Globus pallidus (tissue), 1 donor: ENCODE measurements around the gene PLAAT3.
"Not testable (repeated sequence)": the region's sequence is repeated elsewhere in the genome, so short reads cannot be mapped to it uniquely, and the experiment has no call there.

Source experiments
- DNase-seq: peaks from one replicate; pipeline ENCODE4 v3.0.0-alpha.2; 2015; ENCODE audit warnings: low spot score

PLAAT3 gene

DNA sequence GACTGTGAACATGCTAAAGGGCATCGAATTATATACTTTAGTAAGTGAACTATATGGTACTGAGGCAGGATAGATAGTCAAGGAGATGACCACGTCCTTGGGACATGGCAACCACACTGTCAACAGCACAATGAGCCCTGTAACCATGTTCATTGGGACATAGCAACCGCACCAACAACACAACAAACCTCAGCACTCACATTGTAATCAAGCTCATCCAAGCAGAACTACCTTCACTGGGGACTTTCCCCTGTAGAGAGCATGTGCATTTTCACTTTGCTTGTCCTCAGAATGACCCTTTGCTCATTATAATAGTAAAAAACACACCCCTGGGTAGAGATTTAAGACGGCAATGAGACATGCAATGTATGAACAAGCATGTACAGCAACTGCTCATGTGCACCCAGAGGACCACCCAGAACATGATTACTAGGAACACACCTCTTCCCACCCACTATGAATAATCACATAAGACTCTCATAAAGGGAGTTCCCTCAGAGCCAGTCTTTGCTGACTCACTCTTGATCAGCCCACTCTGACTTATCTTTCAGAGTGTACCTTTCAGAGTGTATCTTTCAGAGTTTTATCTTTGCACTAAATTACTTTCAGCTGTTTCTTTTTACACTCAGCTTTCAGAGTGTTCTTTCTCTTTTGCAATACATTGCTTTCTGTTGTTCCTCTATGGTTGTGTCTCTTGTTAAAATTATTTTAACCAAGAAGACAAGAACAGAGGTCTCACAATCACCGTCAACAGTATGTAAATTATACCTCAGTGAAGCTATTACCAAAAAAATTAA, 47.0 kb downstream of the PLAAT3 start:
- DNase-seq: no peak

DNA sequence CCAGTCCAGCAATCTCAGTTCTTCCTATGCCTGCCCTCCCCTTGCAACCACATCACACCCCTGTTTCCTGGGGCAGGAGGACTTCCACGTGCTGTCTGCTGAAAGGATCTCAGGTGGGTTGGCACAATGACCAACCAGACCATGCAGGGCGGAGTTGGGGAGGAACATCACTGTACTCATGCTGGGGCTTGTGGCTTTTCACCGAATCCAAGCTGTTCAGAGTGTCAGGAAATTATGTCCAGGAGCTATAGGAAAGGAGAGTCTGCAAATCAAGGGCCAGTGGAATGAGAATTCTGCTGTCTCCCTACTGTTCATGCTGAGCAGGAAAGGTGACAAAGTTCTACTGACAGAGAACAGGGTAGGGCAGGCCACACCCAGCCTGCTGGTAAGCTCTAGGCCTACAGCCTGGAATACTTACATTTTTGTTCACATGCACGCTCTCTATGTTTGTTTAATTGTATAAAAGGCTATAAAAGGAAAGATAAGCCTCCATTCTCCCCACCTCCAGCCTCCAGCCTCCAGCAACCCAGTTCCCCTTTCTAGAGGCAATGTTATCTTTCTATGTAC, 49.4 kb downstream of the PLAAT3 start:
- no peak for DNase-seq

DNA sequence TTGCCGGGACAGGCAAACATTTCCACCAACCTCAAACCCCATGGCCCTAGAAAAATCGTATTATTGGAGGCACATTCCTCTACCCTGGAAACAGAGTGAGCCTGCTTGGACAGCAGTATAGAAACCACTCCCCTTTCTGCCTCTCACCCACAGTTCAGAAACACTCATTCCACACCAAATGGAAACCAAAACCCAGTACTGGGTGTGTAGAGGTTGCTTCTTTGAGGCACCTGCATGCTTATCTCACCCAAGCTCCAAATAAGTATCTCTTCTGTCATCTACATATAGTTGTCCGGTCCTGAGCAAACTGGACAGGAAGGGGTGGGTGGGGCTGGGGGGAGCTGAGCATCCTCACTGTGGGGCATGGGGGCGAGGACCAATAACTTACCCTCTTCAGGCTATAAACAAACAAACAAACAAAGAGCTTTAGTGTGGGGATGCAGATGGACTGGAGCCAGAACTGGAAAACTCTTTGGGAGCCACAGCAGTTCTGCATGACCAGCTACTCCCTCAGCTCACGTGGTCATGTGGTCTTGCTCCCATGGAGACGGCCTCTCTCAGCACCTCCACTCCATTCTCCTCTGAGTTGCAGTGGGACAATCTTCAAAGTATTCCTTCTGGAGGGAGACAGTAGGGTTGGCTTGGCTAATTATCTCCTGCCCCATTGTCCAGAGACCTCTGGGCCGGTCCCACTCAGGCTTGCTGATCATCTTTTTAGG, 50.0 kb downstream of the PLAAT3 start:
- DNase-seq: peak; percentile 75

DNA sequence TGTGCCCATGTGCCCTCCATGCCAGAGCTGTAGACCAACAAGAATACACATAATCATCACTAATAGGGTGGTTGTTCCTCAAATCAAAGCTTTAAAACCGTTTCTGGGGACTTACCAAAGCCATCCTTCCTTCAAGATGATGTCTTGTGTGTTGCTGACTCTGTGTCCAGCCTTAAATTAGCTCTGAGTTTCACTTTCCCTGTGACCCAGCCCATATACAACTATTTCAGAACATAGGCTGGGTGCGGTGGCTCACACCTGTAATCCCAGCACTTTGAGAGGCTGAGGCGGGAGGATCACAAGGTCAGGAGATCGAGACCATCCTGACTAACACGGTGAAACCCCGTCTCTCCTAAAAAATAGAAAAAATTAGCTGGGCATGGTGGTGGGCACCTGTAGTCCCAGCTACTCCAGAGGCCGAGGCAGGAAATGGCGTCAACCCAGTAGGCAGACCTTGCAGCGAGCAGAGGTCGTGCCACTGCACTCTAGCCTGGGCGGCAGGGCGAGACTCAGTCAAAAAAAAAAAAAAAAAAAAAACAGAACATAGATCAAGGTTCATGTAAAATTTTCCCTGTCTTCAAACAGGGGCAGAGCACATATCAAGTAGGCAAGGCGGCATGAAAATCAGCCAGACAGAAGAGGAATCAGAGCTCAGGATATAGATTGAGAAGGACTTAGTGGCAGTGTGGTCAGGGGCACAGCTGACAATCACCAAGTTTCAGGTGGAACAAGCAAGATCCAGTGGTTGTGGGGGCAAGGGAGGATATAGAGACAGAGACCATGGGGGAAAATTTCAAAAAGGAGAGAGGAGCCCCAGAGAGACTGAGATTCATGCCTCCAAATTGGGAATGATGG, 50.8 kb downstream of the PLAAT3 start, which contains the start of gene PLAAT2:
TSS of gene PLAAT2 (minus strand) at position 179 of the 855 bp plus-strand sequence. CDS start at position 124, 55 bp downstream.
- no peak for DNase-seq

GRCh38 chr11:63560506-63561180, 53.6 kb downstream of the PLAAT3 start:
- DNase-seq: no peak

DNA sequence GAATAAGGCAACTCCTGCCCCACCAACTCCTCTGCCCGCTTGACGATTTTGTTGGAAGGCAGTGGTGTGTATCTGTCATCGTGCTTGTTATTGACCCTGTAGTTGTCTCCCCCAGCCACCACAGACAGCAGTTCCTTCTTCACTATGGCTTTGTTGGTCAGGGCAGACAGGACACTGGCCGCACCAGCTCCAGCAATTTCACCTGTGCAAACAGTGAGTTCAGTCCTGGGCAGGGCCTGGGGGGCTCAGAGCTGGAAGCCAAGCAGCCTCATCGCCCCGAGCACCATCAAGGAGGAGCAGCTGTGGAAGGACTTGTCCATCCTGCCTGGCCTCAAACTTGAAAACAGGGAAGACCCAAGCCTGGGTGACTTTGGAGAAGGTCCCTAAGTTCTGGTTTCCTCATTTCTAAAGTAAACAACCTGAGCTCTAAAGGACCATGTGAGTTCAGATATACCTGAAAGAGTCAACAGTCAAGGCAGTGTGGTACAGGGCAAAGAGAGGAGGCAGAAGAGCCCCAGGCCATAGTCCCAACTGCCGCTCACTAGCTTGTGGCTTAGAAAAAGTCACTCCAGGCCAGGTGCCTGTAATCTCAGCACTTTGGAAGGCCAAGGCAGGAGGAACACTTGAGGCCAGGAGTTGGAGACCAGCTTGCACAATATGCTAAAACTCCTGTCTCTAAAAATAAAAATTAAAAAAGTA, 55.6 kb downstream of the PLAAT3 start:
- DNase-seq: no peak

DNA sequence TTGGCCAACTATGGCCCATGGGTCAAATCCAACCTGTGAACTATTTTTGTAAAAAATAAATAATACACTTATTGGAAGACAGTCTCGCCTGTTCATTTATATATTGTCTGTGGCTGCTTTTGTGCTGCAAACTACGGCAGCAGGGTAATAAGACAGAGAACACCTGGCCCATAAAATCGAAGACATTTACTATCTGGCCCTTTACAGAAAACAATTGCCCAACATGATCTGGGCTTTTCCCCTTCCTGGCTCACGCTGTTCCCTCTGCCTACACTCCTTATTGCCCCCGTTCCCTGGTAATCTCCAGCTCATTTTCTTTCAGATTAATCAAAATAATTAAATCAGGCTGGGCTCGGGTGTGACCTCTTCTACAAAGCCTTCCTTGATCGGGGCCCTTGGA, 56.7 kb downstream of the PLAAT3 start:
- DNase-seq: no peak

- no peak for DNase-seq
These were observed 57.7 kb downstream of the PLAAT3 start for GRCh38 chr11:63556404-63557013.

- DNase-seq: no peak
These were observed 59.4 kb downstream of the PLAAT3 start for GRCh38 chr11:63554877-63555223.

DNA sequence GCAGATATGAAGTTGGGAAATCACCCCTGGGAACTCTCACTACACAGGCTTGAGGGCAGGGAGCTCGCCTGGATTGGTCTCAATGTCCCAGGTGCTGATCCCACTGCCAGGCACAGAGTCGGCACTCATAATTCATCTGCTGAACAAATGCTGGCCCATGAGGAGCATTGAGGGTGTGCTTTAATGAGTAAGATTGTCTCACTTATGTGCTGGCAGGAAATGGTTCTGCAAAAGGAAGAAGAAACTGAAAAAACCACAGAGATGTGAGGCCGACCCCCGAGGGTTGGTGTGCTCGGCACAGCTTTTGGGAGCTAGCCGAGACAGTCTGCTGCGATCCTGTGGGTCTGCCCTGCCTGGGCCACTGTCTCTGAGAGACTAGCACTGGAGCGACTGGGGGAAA, 60.5 kb downstream of the PLAAT3 start:
- no peak for DNase-seq

GRCh38 chr11:63552921-63553320, 61.3 kb downstream of the PLAAT3 start:
- no peak for DNase-seq

DNA sequence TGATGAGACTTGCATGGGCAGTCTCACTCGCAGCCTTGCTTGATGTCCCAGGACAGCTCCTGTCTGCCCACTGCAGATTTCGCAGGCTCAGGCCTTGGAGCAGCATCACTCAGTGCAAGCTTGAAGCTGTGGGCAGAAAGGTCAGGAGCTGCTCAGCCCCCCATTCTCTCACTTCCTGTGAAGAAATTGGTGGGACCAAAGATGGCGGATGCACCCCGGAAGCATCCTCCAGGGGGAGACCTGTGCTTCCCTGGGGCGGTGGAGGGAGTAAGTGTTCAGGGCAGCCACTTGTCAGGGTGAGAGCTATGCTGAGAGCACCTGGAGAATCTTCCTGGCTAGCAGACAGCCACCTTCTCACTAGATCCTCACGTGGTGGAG, 62.4 kb downstream of the PLAAT3 start:
- no peak for DNase-seq

DNA sequence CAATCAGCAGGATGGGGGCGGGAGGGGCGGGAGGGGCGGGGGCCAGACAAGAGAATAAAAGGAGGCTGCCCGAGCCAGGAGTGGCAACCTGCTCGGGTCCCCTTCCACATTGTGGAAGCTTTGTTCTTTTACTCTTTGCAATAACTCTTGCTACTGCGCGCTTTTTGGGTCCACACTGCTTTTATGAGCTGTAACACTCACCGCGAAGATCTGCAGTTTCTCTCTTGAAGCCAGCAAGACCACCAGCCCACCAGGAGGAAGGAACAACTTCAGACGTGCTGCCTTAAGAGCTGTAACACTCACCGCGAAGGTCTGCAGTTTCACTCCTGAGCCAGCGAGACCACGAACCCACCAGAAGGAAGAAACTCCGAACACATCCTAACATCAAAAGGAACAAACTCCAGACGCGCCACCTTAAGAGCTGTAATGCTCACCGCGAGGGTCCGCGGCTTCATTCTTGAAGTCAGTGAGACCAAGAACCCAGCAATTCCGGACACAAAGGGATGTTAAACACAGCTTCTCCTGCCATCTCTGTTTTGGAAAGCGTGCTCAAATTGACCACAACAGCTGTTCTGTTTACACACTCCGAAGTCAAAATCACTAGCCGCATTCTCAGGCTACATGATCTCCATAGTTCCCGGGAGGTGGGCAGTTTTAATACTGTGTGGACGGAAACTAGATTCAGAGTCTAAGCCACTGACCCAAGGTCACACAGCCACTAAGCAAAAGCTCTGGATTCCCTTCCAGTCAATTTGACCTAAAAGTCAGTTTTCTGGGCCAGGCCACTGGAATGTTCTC, 62.9 kb downstream of the PLAAT3 start:
- DNase-seq: no peak

GRCh38 chr11:63550156-63550700, 64.0 kb downstream of the PLAAT3 start:
- not testable (repeated sequence) for DNase-seq

DNA sequence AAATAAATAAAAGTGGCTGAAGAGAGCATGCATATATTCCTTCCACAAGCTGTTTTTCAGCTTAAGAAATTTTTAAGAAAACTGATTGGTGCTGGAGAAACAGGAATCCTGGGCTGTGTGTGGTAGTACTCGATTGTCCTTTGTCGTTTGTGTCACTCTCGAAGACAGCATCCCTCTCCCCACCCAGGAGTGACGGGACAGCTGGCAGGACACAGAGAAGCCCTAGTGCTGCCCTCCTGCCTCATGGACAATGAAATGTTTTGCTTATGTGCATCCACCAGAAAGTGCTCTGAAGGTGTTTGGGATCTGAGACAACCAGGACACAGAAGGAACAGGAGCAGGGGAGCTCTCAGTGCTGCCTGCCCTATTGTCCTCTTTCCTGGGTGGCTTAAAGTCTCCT, 64.8 kb downstream of the PLAAT3 start:
- peak; percentile 77 for DNase-seq

- no peak for DNase-seq
These were observed 66.1 kb downstream of the PLAAT3 start for GRCh38 chr11:63548178-63548577.

DNA sequence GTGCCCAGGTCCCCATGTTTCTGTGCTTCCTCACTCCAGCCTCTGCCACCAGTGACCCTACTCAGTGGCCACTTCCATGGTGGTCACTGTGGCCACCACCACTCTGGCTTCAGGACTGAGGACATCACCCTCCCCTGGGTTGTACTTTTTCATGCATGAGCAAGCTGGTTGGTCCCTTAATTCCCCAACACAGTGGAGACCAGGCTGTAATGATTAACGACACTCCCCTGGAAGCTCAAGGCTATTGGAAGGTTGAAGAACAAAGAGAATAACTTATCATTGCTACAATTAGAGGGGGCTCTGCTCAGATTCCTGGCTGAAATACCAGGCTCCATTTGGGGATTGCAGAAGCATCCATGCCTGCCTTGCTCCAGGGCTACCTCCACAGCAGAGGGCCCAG, 67.2 kb downstream of the PLAAT3 start:
- no peak for DNase-seq

DNA sequence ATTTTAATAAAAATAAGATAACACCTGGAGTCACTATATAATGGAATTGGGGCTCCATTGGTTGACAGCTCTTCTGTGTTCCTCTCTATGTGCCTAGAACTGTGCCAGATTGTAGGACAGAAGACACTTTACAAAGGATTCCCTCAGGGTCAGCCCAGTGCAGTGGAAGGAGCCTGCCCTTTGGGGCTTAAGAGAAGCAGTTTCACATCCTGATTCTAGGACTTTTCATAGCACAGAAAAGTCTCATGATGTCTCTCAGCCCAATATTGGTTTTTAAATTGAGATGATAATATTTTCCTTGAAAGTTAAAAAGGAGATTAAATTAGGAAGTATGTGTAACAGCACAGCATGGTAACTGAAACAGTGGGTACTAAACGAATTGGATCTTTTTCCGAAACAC, 70.5 kb downstream of the PLAAT3 start:
- DNase-seq: no peak

DNA sequence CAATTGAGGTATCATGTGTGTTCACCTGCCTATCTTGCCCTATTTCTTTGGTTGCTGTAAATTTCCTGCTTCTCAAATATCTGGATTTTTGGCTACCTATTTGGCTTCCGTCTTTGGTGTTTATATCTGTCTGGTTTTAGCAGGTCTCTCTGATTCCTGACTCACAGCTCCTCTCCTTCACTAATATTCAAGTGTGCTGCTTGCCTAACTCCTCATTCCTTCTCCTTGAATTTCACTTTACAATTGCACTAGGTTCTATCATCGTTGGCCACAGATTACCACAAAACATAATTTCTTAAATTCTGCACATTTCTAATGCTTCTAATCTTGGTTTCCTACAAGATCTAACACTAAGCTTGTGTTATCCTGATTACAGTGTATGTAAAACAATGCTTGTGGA, 71.7 kb downstream of the PLAAT3 start:
- not testable (repeated sequence) for DNase-seq
